ENCODE results near the gene GAL3ST3.
"Not testable (repeated sequence)": the region's sequence is repeated elsewhere in the genome, so short reads cannot be mapped to it uniquely, and the experiment has no call there.

Gene GAL3ST3, protein sequence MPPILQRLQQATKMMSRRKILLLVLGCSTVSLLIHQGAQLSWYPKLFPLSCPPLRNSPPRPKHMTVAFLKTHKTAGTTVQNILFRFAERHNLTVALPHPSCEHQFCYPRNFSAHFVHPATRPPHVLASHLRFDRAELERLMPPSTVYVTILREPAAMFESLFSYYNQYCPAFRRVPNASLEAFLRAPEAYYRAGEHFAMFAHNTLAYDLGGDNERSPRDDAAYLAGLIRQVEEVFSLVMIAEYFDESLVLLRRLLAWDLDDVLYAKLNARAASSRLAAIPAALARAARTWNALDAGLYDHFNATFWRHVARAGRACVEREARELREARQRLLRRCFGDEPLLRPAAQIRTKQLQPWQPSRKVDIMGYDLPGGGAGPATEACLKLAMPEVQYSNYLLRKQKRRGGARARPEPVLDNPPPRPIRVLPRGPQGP

DNA sequence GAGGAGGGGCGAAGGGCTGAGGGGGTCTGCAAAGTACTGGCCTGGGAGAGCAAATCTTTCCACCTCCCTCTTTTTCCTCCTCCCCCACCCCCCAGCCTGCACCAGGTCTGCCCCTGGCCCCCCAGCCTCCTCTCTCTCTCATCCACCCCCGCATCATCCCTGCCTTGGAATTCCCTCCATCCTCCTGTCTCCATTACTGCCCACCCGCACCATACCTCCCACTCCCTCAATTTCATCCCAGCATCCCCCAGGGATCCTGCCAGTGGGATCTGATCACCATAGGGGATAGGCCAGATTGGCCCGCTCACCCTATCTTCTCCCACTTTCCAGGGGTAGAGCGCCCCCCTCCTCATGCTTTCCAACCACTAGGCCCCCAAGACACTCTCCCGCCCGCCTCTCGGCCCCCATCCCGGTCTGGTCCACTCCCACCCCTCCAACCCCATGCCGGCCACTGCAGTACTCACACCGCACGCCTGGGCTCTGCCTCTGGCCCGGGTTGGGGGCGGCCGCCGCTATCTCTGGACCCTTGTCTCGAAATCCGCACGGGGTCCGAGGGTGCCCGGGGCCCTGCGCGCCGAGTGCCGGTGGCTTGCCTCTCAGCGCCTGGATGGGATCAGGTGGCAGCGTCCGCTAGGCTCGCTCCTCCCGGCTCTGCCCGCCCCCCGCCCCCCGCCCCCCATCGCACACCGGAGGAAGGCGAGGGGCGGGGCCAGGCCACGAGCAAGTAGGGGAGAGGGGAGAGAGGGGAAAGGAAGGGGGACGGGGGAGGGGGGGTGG, at the start of gene GAL3ST3:
Gene GAL3ST3 (minus strand): TSS at position 615 of the 777 bp plus-strand sequence. CDS start 3,746 bp downstream, outside the sequence.
- DNase-seq (ENCODE audit: low read depth), result no peak

DNA sequence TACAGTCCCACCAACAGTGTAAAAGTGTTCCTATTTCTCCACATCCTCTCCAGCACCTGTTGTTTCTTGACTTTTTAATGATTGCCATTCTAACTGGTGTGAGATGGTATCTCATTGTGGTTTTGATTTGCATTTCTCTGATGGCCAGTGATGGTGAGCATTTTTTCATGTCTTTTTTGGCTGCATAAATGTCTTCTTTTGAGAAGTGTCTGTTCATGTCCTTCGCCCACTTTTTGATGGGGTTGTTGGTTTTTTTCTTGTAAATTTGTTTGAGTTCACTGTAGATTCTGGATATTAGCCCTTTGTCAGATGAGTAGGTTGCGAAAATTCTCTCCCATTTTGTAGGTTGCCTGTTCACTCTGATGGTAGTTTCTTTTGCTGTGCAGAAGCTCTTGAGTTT, 43.2 kb upstream of the GAL3ST3 start:
- DNase-seq (ENCODE audit: low read depth), result not testable (repeated sequence)

DNA sequence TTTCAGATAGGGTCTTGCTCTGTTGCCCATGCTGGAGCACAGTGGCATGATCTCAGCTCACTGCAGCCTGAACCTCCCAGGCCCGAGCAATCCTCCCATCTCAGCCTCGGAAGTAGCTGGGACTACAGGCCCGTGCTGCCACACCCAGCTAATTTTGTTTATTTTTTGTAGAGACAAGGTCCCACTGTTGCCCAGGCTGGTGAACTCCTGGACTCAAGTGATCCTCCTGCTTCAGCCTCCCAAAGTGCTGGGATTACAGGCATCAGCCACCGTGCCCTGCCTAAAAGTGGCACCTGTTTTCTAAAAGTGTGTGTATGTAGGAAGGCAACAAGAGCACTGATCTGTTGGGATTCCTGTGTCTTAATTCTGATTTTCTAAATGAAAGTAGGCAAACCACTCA, 41.3 kb upstream of the GAL3ST3 start:
- no peak for DNase-seq (ENCODE audit: low read depth)

DNA sequence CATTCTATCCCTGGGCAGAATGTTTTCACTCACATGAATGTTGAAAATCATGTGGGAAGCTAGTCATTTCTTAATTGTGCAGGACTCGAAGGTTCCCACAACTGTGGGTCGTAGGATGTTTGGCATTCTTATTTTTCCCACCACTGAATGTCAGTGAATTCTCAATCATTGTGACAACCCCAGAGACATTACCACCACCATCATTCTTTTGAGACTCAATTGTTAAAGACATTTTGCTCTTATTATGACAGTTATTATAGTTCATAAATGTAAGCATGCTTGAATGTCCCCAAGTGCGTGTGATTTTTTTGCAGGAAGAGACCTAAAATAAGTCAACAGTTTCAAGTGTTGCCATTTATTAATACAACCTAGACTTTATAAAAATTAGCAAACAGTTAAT, 40.1 kb upstream of the GAL3ST3 start:
- no peak for DNase-seq (ENCODE audit: low read depth)

DNA sequence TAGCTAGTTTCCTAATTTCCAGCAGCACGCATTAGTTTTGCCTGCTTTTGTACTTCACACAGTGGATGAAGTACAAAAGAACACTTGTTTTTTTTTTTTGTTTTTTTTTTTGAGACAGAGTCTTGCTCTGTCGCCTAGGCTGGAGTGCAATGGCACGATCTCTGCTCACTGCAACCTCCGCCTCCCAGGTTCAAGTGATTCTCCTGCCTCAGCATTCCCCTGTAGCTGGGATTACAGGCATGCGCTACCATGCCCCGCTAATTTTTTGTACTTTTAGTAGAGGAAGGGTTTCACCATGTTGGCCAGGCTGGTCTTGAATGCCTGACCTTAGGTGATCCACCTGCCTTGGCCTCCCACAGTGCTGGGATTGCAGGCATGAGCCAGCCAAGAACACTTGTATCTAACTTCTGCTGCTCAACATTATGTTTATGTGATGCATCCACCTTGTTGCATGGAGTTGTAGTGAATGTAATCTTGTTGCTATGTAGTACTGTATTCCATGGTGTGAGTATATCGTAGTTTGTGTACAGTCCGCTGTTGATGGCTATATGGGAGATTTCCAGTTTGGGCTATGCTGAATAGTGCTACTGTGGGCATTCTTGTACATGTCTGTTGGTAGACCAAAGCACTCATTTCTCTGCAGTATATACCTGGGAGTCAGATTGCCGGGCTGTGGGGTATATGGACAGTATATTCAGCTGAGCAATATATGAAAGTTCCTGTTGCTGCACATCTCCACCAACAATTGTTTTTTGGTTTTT, 38.4 kb upstream of the GAL3ST3 start:
- no peak for DNase-seq (ENCODE audit: low read depth)

DNA sequence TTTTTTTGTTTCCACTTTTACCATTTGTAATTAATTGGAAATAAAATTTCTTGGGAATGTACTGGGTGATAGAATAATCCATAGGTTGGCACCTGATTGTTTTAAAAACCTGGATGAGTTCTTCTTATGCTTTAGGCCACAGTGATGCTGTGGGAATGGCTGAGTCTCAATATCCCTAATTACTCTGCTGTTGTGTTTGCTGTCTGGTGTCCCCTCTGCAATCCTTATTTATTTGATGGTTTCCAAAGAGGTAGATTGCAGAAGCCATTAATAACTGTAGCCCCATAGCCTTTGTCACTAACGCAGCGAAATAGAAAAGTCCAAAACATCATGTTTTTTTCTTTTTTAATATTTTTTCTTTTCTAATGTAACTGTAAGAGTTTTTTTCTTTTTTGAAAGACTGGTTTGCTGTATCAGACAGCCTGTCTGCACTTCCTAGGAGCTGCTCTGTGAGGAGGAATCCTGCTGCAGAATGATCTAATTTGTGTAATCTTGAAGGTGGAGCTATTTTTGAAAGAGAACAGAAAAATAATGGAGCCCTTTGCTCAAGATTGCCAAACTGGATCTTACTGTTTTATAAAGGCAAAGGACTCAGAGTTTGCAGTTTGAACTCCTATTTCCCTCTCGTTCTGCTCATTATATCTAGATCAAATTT, 36.0 kb upstream of the GAL3ST3 start:
- DNase-seq (ENCODE audit: low read depth), result peak; percentile 23

DNA sequence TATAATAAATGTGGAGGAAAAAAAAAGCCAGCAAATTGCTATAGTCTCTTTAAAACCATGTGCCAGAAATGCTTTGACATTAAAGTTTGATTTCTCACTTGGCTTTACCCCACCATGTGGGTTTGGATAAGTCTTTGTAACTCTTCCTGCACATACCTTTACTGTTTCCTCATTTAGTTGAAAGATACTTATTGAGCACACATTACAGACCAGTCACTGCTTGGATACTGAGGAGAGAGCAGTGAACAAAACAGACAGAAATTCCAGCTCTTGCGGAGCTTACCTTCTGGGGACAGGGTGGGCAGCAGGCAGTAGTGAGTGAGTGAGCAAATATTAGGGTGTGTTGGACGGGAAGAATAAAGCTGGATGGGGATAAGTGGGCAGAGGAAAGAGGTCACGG, 34.8 kb upstream of the GAL3ST3 start:
- DNase-seq (ENCODE audit: low read depth), result no peak

DNA sequence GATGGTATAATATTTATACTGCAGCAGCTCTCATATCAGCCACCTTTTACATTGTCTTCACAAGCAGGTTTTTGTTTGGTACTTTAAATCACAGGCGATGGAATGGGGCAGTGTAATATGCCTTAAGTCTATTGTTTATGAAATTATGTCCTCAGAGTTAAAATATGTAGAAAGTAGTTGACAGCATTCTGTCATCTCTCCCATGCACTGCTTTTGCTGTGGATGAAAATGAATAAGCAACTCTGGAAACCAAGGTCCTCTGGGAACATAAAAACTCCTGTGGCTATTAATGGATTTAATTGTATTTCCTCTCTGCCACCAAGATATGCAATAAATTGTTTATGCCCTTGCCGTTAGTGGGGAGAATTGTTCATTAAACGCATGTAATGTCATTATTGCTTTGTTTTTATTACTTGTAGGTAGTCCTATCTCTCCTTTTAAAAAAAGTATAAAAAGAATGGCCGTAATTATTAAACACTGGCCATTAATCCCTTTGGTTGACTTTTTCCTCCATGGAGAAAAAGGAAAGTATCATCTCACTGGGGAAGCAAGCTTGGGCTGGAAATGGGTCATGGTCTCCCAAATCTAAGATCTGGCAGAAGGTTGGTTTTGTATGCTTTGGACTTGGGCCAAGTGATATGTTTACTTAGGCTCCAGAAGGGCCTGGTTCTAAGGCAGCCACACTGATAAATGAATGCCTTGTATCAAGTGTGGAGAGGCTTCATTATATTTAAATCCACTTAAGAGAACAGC, 34.2 kb upstream of the GAL3ST3 start:
- DNase-seq (ENCODE audit: low read depth), result peak; percentile 45

DNA sequence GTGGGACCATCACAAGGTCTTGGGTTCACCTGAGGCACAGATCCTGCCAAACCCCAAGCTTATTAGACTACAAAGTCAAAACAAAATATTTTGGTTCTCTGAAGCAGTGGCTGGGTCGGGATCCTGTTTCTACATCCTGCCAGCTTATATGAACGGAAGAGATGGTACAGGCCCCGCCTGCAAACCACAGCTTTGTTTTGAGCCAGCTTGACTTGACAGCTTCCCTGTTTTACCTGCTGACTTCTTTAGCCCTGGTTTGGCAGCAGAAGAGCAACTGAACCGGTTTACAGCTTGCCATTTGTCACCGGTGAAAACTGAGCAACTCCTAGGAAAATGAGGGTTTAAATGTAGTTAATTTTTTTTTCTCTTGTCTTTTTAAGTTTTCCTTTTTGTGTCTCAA, 32.5 kb upstream of the GAL3ST3 start:
- DNase-seq (ENCODE audit: low read depth), result peak; percentile 60

DNA sequence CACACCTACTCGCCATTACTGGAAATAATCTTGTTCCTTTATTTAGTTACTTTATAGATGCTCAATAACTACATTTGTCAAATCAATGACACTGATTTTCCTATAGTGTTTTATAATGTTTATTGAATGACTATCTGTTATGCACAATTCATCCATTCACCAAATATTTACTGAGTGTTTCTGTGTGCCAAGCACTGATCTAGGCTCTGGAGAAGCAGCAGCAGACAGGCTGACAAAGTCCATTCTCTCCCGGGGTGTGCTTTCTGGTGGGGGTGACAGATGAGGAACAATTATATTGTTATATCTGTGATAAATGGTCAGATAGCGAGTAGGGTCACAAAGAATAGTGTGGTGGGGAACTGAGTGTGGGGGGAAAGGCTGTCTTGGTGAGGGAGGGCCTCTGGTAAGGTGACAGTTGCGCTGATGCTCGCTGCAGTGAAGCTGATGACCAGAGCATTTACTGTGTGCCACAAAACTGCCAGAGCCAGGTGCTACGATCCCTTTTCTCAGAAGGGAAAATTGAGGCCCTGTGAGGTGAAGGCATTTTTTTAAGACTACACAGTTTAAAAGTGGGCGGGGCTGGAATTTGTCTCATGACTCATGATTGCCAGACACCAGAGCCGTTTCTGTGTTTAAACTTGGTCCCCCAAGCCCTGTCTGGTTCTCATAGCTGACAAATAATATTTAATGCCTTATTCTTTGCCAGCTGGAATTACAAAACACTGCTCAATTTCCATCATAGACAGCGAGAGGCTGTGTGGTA, 31.3 kb upstream of the GAL3ST3 start:
- peak; percentile 87 for DNase-seq (ENCODE audit: low read depth)

DNA sequence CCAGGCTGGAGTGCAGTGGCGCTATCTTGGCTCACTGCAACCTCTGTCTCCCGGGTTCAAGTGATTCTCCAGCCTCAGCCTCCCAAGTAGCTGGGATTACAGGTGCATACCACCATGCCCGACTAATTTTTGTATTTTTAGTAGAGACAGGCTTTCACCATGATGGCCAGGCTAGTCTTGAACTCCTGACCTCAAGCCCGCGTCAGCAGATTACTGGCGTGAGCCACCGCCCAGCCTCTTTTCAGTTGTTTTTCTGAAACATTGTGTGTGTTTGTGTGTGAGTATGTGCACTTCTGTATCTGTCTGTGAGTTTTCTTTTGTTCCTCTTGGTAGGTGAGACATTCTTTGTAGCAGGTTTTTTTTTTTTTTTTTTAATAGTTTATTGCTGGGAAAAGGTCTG, 30.0 kb upstream of the GAL3ST3 start:
- not testable (repeated sequence) for DNase-seq (ENCODE audit: low read depth)

DNA sequence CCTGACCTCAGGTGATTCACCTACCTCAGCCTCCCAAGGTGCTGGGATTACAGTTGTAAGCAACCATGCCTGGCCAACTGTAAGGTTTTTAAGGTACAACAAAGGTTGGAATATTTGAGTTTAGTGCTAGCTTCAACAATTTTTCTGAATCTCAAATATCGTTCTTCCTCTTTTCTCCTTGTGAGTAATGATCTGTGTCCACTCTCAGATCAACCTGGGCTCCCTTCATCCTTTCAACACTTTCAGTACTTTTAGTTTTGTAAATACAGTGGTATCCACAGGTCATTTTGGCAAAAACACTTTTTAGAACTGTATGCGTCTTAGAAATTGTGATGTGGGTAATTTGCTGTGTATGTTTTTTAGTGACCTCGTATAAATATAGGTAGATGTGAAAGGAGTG, 29.0 kb upstream of the GAL3ST3 start:
- no peak for DNase-seq (ENCODE audit: low read depth)

DNA sequence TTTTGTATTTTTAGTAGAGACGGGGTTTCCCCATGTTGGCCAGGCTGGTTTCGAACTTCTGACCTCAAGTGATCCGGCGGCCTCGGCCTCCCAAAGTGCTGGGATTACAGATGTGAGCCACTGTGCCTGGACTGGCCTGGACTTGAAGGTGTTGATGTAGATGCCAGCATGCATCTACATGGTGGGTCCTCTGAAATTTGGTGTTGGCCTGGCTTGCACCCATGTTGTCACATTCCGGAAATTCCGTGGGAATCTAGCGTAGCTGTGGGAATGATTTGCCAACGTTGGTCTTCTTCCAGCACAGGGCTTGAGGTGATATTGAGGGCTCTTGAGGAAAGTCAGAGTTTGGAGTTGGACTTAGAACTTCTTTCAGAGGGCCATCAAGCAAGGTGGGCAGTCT, 27.6 kb upstream of the GAL3ST3 start:
- no peak for DNase-seq (ENCODE audit: low read depth)

DNA sequence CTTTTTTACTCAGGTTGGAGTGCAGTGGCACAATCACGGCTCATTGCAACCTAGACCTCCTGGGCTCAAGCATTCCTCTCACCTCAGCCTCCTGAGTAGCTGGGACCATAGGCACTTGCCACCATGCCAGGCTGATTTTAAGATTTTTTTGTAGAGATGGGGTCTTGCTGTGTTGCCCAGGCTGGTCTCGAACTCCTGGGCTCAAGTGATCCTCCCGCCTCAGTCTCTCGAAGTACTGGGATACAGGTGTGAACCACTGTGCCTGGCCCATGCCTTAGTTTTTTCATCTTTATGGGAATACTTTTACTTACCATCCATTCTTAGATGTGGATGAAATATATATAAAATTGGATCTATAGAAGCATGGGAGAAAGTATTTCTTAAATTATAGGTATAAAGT, 26.3 kb upstream of the GAL3ST3 start:
- no peak for DNase-seq (ENCODE audit: low read depth)

DNA sequence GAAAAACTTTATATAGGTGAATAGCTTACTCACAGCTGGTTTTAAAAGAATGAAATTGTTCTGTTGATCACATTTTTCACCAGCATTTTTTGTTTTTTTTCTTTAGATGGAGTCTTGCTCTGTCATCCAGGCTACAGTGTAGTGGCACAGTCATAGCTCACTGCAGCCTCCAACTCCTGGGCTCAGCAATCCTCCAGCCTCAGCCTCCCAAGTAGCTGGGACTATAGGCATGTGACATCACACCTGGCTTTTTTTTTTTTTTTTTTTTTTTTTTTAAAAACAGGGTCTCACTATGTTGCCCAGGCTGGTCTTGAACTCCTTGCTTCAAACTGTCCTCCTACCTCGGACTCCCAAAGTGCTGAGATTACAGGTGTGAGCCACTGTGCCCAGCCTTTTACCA, 24.7 kb upstream of the GAL3ST3 start:
- DNase-seq (ENCODE audit: low read depth), result no peak

DNA sequence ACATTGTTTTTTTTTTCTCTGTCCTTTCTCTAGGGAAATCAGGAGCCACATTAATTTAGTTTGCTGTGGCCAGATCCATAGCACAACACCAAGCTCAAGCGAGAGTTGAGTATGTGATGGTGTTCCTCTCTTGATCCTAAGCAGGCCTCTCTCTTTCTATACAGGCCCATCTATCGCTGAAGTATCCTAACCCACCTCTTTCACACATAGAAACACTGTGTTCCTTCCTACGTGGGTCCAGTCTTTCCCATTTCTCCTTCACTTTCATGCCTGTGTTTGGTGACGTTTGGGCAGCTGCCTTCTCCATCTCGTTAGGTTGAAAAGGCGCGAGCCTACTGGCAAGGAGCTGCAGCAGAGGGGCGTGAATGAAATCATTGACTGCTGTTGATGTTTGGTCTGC, 23.6 kb upstream of the GAL3ST3 start:
- no peak for DNase-seq (ENCODE audit: low read depth)

DNA sequence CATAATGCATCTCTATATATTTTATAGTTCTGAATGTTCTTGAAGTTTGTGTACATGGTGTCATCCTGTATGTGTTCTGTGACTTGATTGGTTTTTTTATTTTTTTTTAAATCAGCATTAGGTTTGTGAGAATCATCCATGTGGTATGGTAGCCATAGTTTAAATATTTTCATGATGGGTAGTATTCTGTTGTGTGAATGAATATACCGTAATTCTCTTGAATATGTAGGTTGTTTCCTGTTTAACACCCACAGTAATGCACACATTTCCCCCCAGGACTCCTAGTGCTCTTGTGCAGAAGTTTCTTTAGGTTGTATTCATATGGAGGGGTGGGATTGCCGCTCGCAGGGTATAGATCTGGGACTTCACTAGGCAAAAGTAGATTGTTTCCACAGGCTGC, 23.1 kb upstream of the GAL3ST3 start:
- DNase-seq (ENCODE audit: low read depth), result no peak

DNA sequence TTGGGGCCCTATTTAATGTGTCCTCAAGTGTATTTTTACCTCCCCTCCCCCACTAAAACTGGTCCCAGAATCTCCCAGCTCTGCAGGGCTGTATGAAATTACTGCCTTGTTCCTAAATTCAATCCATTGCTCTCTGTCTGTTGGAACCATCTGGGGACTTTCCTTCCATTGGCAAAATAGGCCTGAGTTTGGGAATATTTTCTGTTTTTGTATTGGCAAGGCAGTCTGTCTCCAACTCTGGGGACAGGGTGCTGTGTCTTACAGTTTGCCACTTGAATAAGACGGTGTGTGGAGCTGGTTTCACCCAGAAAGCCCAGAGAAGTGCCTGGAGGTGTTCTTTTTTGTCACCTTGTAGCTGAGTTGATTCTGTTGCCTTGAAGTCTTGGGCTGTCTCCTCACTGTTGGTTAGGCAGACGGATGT, 22.4 kb upstream of the GAL3ST3 start:
- DNase-seq (ENCODE audit: low read depth), result no peak

DNA sequence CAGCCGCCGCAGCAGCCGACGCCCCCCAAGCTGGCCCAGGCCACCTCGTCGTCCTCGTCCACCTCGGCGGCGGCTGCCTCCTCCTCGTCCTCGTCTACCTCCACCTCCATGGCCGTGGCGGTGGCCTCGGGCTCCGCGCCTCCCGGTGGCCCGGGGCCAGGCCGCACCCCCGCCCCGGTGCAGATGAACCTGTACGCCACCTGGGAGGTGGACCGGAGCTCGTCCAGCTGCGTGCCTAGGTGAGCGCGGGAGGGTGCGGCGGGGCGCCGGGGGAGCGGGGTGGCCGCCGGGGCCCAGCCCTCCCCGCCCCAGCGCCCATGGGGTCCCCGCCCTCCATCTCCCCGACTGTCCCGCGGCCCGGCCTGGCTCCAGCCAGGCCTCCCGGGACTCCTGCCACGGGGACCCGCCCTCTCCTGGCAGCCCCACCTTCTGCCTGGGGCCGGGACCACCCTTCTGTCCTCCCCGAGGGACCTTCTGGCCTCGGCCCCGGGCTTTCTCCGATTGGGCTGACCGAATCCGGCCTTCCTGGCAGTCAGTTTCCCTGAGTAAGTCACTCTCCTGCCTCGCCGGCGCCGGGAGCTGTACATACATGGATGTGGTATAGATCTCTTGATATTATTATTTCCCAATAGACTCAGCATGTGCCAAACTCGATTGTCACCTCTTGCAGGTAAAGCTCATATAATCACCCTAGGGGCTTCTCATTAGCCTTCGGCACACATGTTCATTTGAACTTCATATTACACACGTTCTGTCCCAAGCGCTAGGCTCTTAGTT, 21.8 kb upstream of the GAL3ST3 start:
- DNase-seq (ENCODE audit: low read depth), result peak; percentile 50
